Prostate gland (tissue), 2 donors: ENCODE results near the gene SLC4A1AP. TPM values are rescaled to one million over a fixed set of nuclear protein-coding genes. Genes with fewer than 3 reads are reported as not detected.

Source experiments
- DNase-seq: peaks from one replicate; pipeline ENCODE4 v3.0.0-alpha.2; 2019; ENCODE audit warnings: low spot score
- H3K27ac ChIP-seq, 2 donors: fragments of 200-600 bp; sonication (generic); 2 replicates each; pipeline ENCODE4 v1.5.1; 2017 to 2019
- H3K27me3 ChIP-seq: fragments of 200-600 bp; sonication (generic); replicated peaks from 2 replicates; pipeline ENCODE4 v1.5.1; 2019; ENCODE audit not compliant: insufficient read depth
- H3K36me3 ChIP-seq, 2 donors: fragments of 200-600 bp; sonication (generic); 1 replicate in 1 of 2; 2 replicates in 1 of 2; pipeline versions ENCODE4 v1.5.1 to v1.8.1; 2017 to 2019
- H3K4me1 ChIP-seq: fragments of 200-600 bp; sonication (generic); replicated peaks from 2 replicates; pipeline ENCODE4 v1.5.1; 2019
- H3K4me3 ChIP-seq, 2 donors: fragments of 200-600 bp; sonication (generic); 2 replicates each; pipeline ENCODE4 v1.5.1; 2017 to 2019
- H3K9me3 ChIP-seq: fragments of 200-600 bp; sonication (generic); 2 replicates; pipeline ENCODE4 v1.5.1; 2017
- POLR2A ChIP-seq: fragments of 450-650 bp; IDR thresholded peaks from one replicate; pipeline ENCODE4 v1.6.1; 2016; ENCODE audit warnings: antibody characterized with exemption, mild to moderate bottlenecking
- POLR2AphosphoS5 ChIP-seq: sonication (generic); formaldehyde crosslinking; IDR thresholded peaks from one replicate; pipeline ENCODE4 v1.6.1; 2017; ENCODE audit warnings: antibody characterized with exemption
- WGBS: methylation state at CpG from one replicate; pipeline ENCODE4 v1.1.5; 2018; 5-methylcytosine and 5-hydroxymethylcytosine counted together
- intact Hi-C: fragments of 100-400 bp; cut with DNase I; formaldehyde crosslinking; loops from one replicate; pipeline ENCODE4 v1.14.2; 2022
- total RNA-seq, 2 donors: library from RNA; depleted of rRNA; stranded (reverse); fragments of >200 nt; gene quantifications; one replicate each; pipeline ENCODE4 v1.1.0, GENCODE V29; 2016
- TF ChIP-seq, protein P1 (sequence below), 4 experiments: fragments of 200-600 bp in 2 of 4; fragments of 450-650 bp in 2 of 4; sonication (generic) in 2 of 4; IDR thresholded peaks; 1 replicate in 3 of 4; 2 replicates in 1 of 4; pipeline ENCODE4 v1.5.1; 2016 to 2019; ENCODE audit warnings: antibody characterized with exemption in 4 of 4, mild to moderate bottlenecking in 2 of 4, moderate library complexity in 2 of 4

SLC4A1AP gene
- total RNA-seq, 2 donors from 2014 or later = 19.8 to 37.9 TPM

- WGBS = 71% methylated on average over 7 of the region's 7 CpGs
- no peaks in the 10 kb centered on the region for H3K9me3 ChIP-seq
- no peak overlapping the region for H3K27ac ChIP-seq
- intact Hi-C loops = no loop called here
- H3K36me3 ChIP-seq = peaks cover 0 to 6% of the 10 kb centered on the region in 2 donors
- no peaks in the 10 kb centered on the region for H3K4me1 ChIP-seq
- H3K4me3 ChIP-seq = no peak overlapping the region
- TF ChIP-seq, protein P1, sequence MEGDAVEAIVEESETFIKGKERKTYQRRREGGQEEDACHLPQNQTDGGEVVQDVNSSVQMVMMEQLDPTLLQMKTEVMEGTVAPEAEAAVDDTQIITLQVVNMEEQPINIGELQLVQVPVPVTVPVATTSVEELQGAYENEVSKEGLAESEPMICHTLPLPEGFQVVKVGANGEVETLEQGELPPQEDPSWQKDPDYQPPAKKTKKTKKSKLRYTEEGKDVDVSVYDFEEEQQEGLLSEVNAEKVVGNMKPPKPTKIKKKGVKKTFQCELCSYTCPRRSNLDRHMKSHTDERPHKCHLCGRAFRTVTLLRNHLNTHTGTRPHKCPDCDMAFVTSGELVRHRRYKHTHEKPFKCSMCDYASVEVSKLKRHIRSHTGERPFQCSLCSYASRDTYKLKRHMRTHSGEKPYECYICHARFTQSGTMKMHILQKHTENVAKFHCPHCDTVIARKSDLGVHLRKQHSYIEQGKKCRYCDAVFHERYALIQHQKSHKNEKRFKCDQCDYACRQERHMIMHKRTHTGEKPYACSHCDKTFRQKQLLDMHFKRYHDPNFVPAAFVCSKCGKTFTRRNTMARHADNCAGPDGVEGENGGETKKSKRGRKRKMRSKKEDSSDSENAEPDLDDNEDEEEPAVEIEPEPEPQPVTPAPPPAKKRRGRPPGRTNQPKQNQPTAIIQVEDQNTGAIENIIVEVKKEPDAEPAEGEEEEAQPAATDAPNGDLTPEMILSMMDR (IDR thresholded peaks at IDR 0.05) = no peak
- TF ChIP-seq POLR2A (no peak), POLR2AphosphoS5 (no peak)
- DNase-seq = no peak
- H3K27me3 ChIP-seq = no peaks in the 10 kb centered on the region
Measured at GRCh38 chr2:27655155-27655951, 8.3 kb upstream of the SLC4A1AP start.

- H3K27ac ChIP-seq = no peak overlapping the region
- no peak for DNase-seq
- no peaks in the 10 kb centered on the region for H3K27me3 ChIP-seq
- WGBS = 91% methylated on average over 1 of the region's 1 CpG
- H3K4me1 ChIP-seq = peaks cover 6% of the 10 kb centered on the region
- no peaks in the 10 kb centered on the region for H3K9me3 ChIP-seq
- no peak overlapping the region for H3K4me3 ChIP-seq
- intact Hi-C loops = no loop called here
- TF ChIP-seq, protein P1 (IDR thresholded peaks at IDR 0.05) = no peak
- TF ChIP-seq POLR2AphosphoS5 (no peak), POLR2A (no peak)
- no peaks in the 10 kb centered on the region for H3K36me3 ChIP-seq
Measured at GRCh38 chr2:27661371-27661770, 2.3 kb upstream of the SLC4A1AP start.

- peak; percentile 1 for TF ChIP-seq POLR2A
- TF ChIP-seq, protein P1 (IDR thresholded peaks at IDR 0.05) = no peak
- Histone ChIP-seq H3K27ac (peak overlapping the region; percentile 86 to 93), H3K36me3 (peaks cover 1 to 6% of the 10 kb centered on the region in 2 donors), H3K4me3 (peak overlapping the region; percentile 66 to 90), H3K4me1 (peaks cover 6% of the 10 kb centered on the region), H3K9me3 (no peaks in the 10 kb centered on the region), H3K27me3 (no peaks in the 10 kb centered on the region)
- intact Hi-C loops = no loop called here
- WGBS = 5% methylated on average over 14 of the region's 28 CpGs
- no peak for DNase-seq
Measured at GRCh38 chr2:27664154-27664574, 475 bp downstream of the SLC4A1AP start.

DNA sequence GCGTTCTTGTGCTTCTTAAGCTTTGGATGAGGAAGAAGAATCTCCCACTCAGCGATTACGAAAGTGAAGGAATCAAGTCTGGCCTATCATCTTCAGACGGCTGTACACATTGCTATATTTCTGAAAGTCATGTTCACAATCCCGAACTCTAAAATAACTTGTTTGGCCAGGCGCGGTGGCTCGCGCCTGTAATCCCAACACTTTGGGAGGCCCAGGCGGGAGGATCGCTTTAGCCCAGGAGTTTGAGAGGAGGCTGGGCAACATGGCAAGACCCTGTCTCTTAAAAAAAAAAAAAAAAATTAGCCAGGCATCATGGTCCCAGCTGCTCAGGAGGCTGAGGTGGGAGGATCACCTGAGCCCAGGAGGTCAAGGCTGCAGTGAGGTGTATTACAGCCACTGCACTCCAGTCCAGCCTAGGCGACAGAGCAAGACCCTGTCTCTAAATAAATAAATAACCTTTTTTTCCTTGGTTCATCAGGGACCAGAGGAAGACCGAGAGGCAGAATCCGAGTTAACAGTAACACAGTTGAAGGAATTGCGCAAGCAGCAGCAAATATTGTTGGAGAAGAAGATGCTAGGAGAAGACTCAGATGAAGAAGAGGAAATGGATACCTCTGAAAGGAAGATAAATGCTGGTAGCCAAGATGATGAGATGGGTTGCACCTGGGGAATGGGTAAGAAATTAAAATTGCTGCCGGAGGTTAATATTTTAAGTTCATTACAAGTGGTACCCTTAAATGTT, 1.1 kb downstream of the SLC4A1AP start:
- Histone ChIP-seq H3K4me3 (peak overlapping the region; percentile 66 to 90), H3K4me1 (peaks cover 6% of the 10 kb centered on the region), H3K27ac (no peak overlapping the region), H3K9me3 (no peaks in the 10 kb centered on the region), H3K36me3 (peaks cover 3 to 6% of the 10 kb centered on the region in 2 donors), H3K27me3 (no peaks in the 10 kb centered on the region)
- TF ChIP-seq POLR2AphosphoS5 (no peak), POLR2A (no peak)
- TF ChIP-seq, protein P1 (IDR thresholded peaks at IDR 0.05) = no peak
- WGBS = 79% methylated on average over 16 of the region's 16 CpGs
- no peak for DNase-seq
- intact Hi-C loops = no loop called here
